Right lobe of liver (tissue), 4 donors: Measurements from ENCODE around the gene CD200R1.

Experiments
- CTCF ChIP-seq, 4 donors: fragments of 200-600 bp in 3 of 4; fragments of 450-650 bp in 1 of 4; IDR thresholded peaks; one replicate each; pipeline versions ENCODE4 v1.5.1 to v1.8.0; 2016 to 2022; ENCODE audit warnings: antibody characterized with exemption in 4 of 4, mild to moderate bottlenecking in 2 of 4
- POLR2A ChIP-seq: fragments of 450-650 bp; IDR thresholded peaks from one replicate; pipeline ENCODE4 v1.6.1; 2017; ENCODE audit warnings: antibody characterized with exemption, mild to moderate bottlenecking
- donor health status: DM: no; HTN: no; CAD: no.
- donor health status: DM: no; HTN: no; CAD: no.
- donor health status: DM: no; HTN: yes; CAD: no.

GRCh38 chr3:113000691-113001090 is 25.8 kb upstream of the CD200R1 start:
- TF ChIP-seq CTCF (IDR thresholded peaks at IDR 0.05) (no peak), POLR2A (no peak)
